H1 (cell line): ENCODE data around the gene ARHGAP23. TPM values are rescaled to one million over a fixed set of nuclear protein-coding genes. Genes with fewer than 3 reads are reported as not detected.
A peak's percentile ranks its signal among the peaks of the same experiment; 100 is the strongest.

Experiments used
- CTCF ChIA-PET: fragments of 300-600 bp; sonication (Branson Sonifier 250); formaldehyde crosslinking; loops from one replicate; lab custom pipeline; 2021; ENCODE audit not compliant: partially characterized antibody; lab: Charles Lee
- POLR2A ChIA-PET: fragments of 300-600 bp; sonication (Branson Sonifier 250); formaldehyde crosslinking; loops from one replicate; lab custom pipeline; 2021; ENCODE audit warnings: inconsistent platforms; ENCODE audit not compliant: partially characterized antibody; lab: Charles Lee
- DNase-seq, 2 experiments: peaks; one replicate each; pipeline versions ENCODE4 v3.0.0 to v3.0.0-alpha.2; 2010 to 2022; ENCODE audit warnings: low spot score in 2 of 2, low read depth in 1 of 2, mixed read lengths in 1 of 2
- FAIRE-seq: peaks from 2 replicates; lab custom pipeline; 2011; peaks lifted over from hg19 to GRCh38; lab: Jason Lieb, UNC
- H2AFZ ChIP-seq: 2 replicates; pipeline ENCODE4 v1.8.1; 2012; ENCODE audit warnings: low read length, inconsistent platforms
- H2AK5ac ChIP-seq: 2 replicates; pipeline ENCODE4 v1.6.1; 2013; ENCODE audit warnings: low read depth, low read length
- H2BK120ac ChIP-seq: replicated peaks from 2 replicates; pipeline ENCODE3; 2013; ENCODE audit warnings: low read depth, low read length, inconsistent platforms
- H2BK12ac ChIP-seq: 2 replicates; pipeline ENCODE4 v1.6.1; 2013; ENCODE audit warnings: low read depth, low read length
- H2BK15ac ChIP-seq: 2 replicates; pipeline ENCODE4 v1.6.1; 2013; ENCODE audit warnings: low read length
- H2BK20ac ChIP-seq: 2 replicates; pipeline ENCODE4 v1.6.1; 2013; ENCODE audit warnings: low read length
- H2BK5ac ChIP-seq: 2 replicates; pipeline ENCODE4 v1.6.1; 2013; ENCODE audit warnings: low read depth, low read length
- H3K14ac ChIP-seq: 2 replicates; pipeline ENCODE4 v1.6.1; 2013; ENCODE audit warnings: inconsistent platforms; ENCODE audit not compliant: insufficient read length
- H3K18ac ChIP-seq: 2 replicates; pipeline ENCODE4 v1.6.1; 2013; ENCODE audit warnings: low read length; ENCODE audit errors: extremely low read depth
- H3K23ac ChIP-seq: 2 replicates; pipeline ENCODE4 v1.6.1; 2013; ENCODE audit warnings: inconsistent platforms; ENCODE audit not compliant: insufficient read length
- H3K23me2 ChIP-seq: 2 replicates; pipeline ENCODE4 v1.6.1; 2013; ENCODE audit warnings: low read depth, low read length
- H3K27ac ChIP-seq: 2 replicates; pipeline ENCODE4 v1.6.1; 2011; ENCODE audit warnings: low read depth, low read length, inconsistent platforms
- H3K27me3 ChIP-seq, 4 experiments: replicated peaks in 1 of 4; 1 replicate in 1 of 4; 2 replicates in 3 of 4; pipeline versions ENCODE4 v1.6.1 to v1.8.1; 2011 to 2013; ENCODE audit warnings: low read length in 3 of 4, mild to moderate bottlenecking in 3 of 4, inconsistent platforms in 2 of 4, mixed read lengths in 2 of 4, moderate library complexity in 1 of 4; ENCODE audit not compliant: control insufficient read depth in 3 of 4, insufficient read depth in 3 of 4; ENCODE audit errors: extremely low read depth in 1 of 4
- H3K36me3 ChIP-seq, 4 experiments: 2 replicates each; pipeline versions ENCODE4 v1.6.1 to v1.8.1; 2011 to 2013; ENCODE audit warnings: mild to moderate bottlenecking in 4 of 4, low read length in 3 of 4, moderate library complexity in 2 of 4, control low read depth in 1 of 4, inconsistent platforms in 1 of 4; ENCODE audit not compliant: insufficient read depth in 4 of 4, control insufficient read depth in 2 of 4
- H3K4ac ChIP-seq: replicated peaks from 2 replicates; pipeline ENCODE3; 2013; ENCODE audit warnings: low read length, low read depth, mixed read lengths, inconsistent platforms; ENCODE audit not compliant: insufficient read length
- H3K4me1 ChIP-seq, 4 experiments: replicated peaks in 1 of 4; 1 replicate in 1 of 4; 2 replicates in 3 of 4; pipeline versions ENCODE4 v1.6.1 to v1.8.1; 2011 to 2013; ENCODE audit warnings: low read length in 3 of 4, inconsistent platforms in 2 of 4, mixed read lengths in 1 of 4; ENCODE audit not compliant: insufficient read depth in 4 of 4, control insufficient read depth in 3 of 4
- H3K4me2 ChIP-seq, 2 experiments: 2 replicates each; pipeline versions ENCODE4 v1.6.1 to v1.8.1; 2011 to 2013; ENCODE audit warnings: low read depth in 2 of 2, low read length in 2 of 2, control low read depth in 1 of 2, inconsistent platforms in 1 of 2, mild to moderate bottlenecking in 1 of 2; ENCODE audit not compliant: insufficient read depth in 1 of 2
- H3K4me3 ChIP-seq, 4 experiments: fragments of 200-600, 300-600 bp in 1 of 4; sonication (generic), shearing (Covaris generic), sonication (Bioruptor Twin) in 1 of 4; 2 replicates each; pipeline versions ENCODE4 v1.5.1 to v1.8.1; 2011 to 2016; ENCODE audit warnings: low read length in 4 of 4, low read depth in 3 of 4, control low read depth in 2 of 4, inconsistent platforms in 2 of 4, mild to moderate bottlenecking in 2 of 4, mixed read lengths in 1 of 4, moderate library complexity in 1 of 4; ENCODE audit not compliant: insufficient read depth in 2 of 4; ENCODE audit errors: extremely low read depth in 1 of 4
- H3K56ac ChIP-seq: replicated peaks from 2 replicates; pipeline ENCODE3; 2013; ENCODE audit warnings: low read depth, mild to moderate bottlenecking, mixed read lengths, low read length, inconsistent platforms; ENCODE audit not compliant: insufficient read length
- H3K79me1 ChIP-seq: 2 replicates; pipeline ENCODE4 v1.6.1; 2013; ENCODE audit warnings: low read depth, low read length, control low read depth
- H3K79me2 ChIP-seq, 2 experiments: 2 replicates each; pipeline versions ENCODE4 v1.6.1 to v1.8.1; 2012 to 2013; ENCODE audit warnings: low read length in 2 of 2, mild to moderate bottlenecking in 2 of 2, inconsistent platforms in 1 of 2; ENCODE audit not compliant: insufficient read depth in 2 of 2, control insufficient read depth in 1 of 2
- H3K9ac ChIP-seq, 4 experiments: replicated peaks in 1 of 4; 1 replicate in 1 of 4; 2 replicates in 3 of 4; pipeline versions ENCODE4 v1.6.1 to v1.8.1; 2011 to 2013; ENCODE audit warnings: low read depth in 3 of 4, low read length in 3 of 4, control low read depth in 2 of 4, mild to moderate bottlenecking in 2 of 4, moderate library complexity in 2 of 4, inconsistent platforms in 1 of 4; ENCODE audit errors: extremely low read depth in 1 of 4
- H3K9me3 ChIP-seq, 2 experiments: 2 replicates each; pipeline versions ENCODE4 v1.6.1 to v1.8.1; 2012 to 2013; ENCODE audit warnings: mild to moderate bottlenecking in 2 of 2, moderate library complexity in 2 of 2, control low read depth in 1 of 2, inconsistent platforms in 1 of 2, low read depth in 1 of 2, low read length in 1 of 2, mixed read lengths in 1 of 2; ENCODE audit not compliant: insufficient read depth in 2 of 2
- H4K20me1 ChIP-seq, 2 experiments: replicated peaks in 1 of 2; 2 replicates each; pipeline versions ENCODE3 to v1.8.1; 2011 to 2013; ENCODE audit warnings: inconsistent platforms in 2 of 2, low read length in 2 of 2, mild to moderate bottlenecking in 1 of 2; ENCODE audit not compliant: insufficient read depth in 2 of 2, control insufficient read depth in 1 of 2
- H4K5ac ChIP-seq: 2 replicates; pipeline ENCODE4 v1.6.1; 2013; ENCODE audit warnings: low read length, low read depth, mixed read lengths, inconsistent platforms; ENCODE audit not compliant: insufficient read length
- H4K8ac ChIP-seq: 2 replicates; pipeline ENCODE4 v1.8.0; 2013; ENCODE audit warnings: mild to moderate bottlenecking, moderate library complexity, low read length, inconsistent platforms; ENCODE audit not compliant: insufficient read depth; ENCODE audit errors: extremely low read depth
- H4K91ac ChIP-seq: replicated peaks from 2 replicates; pipeline ENCODE3; 2013; ENCODE audit warnings: low read length, mixed read lengths, inconsistent platforms; ENCODE audit not compliant: insufficient read length
- EGR1 ChIP-seq: IDR thresholded peaks from 2 replicates; pipeline ENCODE4 v1.6.1; 2011; ENCODE audit warnings: low read depth, low read length, borderline replicate concordance
- FOSL1 ChIP-seq: IDR thresholded peaks from 2 replicates; pipeline ENCODE4 v1.6.1; 2011; ENCODE audit warnings: mild to moderate bottlenecking, low read depth, low read length, moderate library complexity; ENCODE audit not compliant: insufficient read depth
- KDM4A ChIP-seq: IDR thresholded peaks from one replicate; pipeline ENCODE4 v1.7.1; 2012; ENCODE audit warnings: low read depth, mild to moderate bottlenecking, moderate library complexity, low read length, inconsistent platforms; ENCODE audit not compliant: severe bottlenecking
- NRF1 ChIP-seq: IDR thresholded peaks from 2 replicates; pipeline ENCODE4 v1.6.1; 2011; ENCODE audit warnings: mild to moderate bottlenecking, low read depth, low read length, improper control_type of control experiment
- RAD21 ChIP-seq, 2 experiments: IDR thresholded peaks in 1 of 2; conservative IDR thresholded peaks in 1 of 2; 2 replicates each; pipeline ENCODE4 v1.6.1; 2011; ENCODE audit warnings: low read depth in 2 of 2, low read length in 2 of 2, improper control_type of control experiment in 1 of 2, inconsistent platforms in 1 of 2, mild to moderate bottlenecking in 1 of 2, moderate library complexity in 1 of 2
- SAP30 ChIP-seq: fragments of 300-600 bp; sonication (generic); IDR thresholded peaks from 2 replicates; pipeline ENCODE4 v1.7.1; 2012; ENCODE audit warnings: low read length, moderate library complexity, mild to moderate bottlenecking, inconsistent platforms; ENCODE audit not compliant: insufficient read depth, insufficient replicate concordance
- USF2 ChIP-seq: IDR thresholded peaks from 2 replicates; pipeline ENCODE4 v1.6.1; 2011; ENCODE audit warnings: low read length, improper control_type of control experiment
- WGBS, 2 experiments: shearing (Covaris generic) in 1 of 2; methylation state at CpG; one replicate each; pipeline versions ENCODE4 v1.1.6 to v1.1.7; 2013 to 2015; ENCODE audit warnings: low lambda C conversion rate in 2 of 2, mixed read lengths in 2 of 2, inconsistent platforms in 1 of 2, low coverage in 1 of 2, missing lambda C conversion rate in 1 of 2; ENCODE audit not compliant: insufficient replicate concordance in 2 of 2, insufficient coverage in 1 of 2, insufficient read length in 1 of 2; ENCODE audit errors: extremely low coverage in 1 of 2, missing lambda C conversion rate in 1 of 2; 5-methylcytosine and 5-hydroxymethylcytosine counted together
- polyA plus RNA-seq, 7 experiments: library from polyadenylated mRNA; depleted of rRNA in 3 of 7; stranded (reverse) in 5 of 7; unstranded in 2 of 7; fragments of >200 nt in 5 of 7; fragments of 200-250 nt in 2 of 7; gene quantifications; 1 replicate in 5 of 7; 2 replicates in 1 of 7; 4 replicates in 1 of 7; pipeline versions ENCODE4 v1.2.1 to v1.2.3, GENCODE V29; 2011 to 2013; ENCODE audit warnings: missing spikeins in 2 of 7, mixed read lengths in 2 of 7
- total RNA-seq: library from RNA; stranded (reverse); fragmentation: NEBNext Ultra II Directional; extraction: Animal tissue kit (Norgen Biotek cat#: 25700); gene quantifications from 2 replicates; pipeline ENCODE4 v1.2.1, GENCODE V29; 2021

ARHGAP23 gene
- total and polyA plus RNA-seq, 2 of the 8 experiments (the other 6 are each of a cell fraction or from before 2014, with no cell fraction given): 16.3 to 107 TPM

GRCh38 chr17:38557836-38558727 lies 129.8 kb downstream of the ARHGAP23 start:
- Histone ChIP-seq H3K9ac (no peak overlapping the region), H3K36me3 (peaks cover 0 to 7% (median 0%) of the 10 kb centered on the region in 4 experiments; a peak in 1 of 8 replicates), H3K4me1 (peaks cover 4 to 37% (median 27%) of the 10 kb centered on the region in 4 experiments), H3K14ac (no peak overlapping the region), H2BK20ac (no peak overlapping the region), H2BK15ac (peak overlapping the region; percentile 74; the same call in 1 of the 2 replicates), H2BK12ac (peak overlapping the region; percentile 22; the same call in 1 of the 2 replicates), H3K4me3 (peak overlapping the region; percentile 37 to 69 (median 58); a peak in 7 of 8 replicates), H4K20me1 (peaks cover 4 to 20% of the 10 kb centered on the region in 2 experiments), H3K56ac (no peak overlapping the region), H3K23ac (no peak overlapping the region), H2BK120ac (no peak overlapping the region), H2BK5ac (no peak overlapping the region), H3K79me2 (no peaks in the 10 kb centered on the region), H2AK5ac (no peak overlapping the region), H3K27ac (no peak overlapping the region), H3K79me1 (no peaks in the 10 kb centered on the region), H3K4ac (no peak overlapping the region), H3K27me3 (peaks cover 34 to 52% (median 48%) of the 10 kb centered on the region in 4 experiments), H3K18ac (peak overlapping the region; percentile 60), H3K9me3 (no peaks in the 10 kb centered on the region), H3K4me2 (peak overlapping the region; percentile 88 to 99), H4K91ac (no peak overlapping the region), H4K8ac (no peak overlapping the region), H2AFZ (no peak overlapping the region), H3K23me2 (peaks cover 11% of the 10 kb centered on the region), H4K5ac (no peak overlapping the region)
- no peak for FAIRE-seq
- POLR2A ChIA-PET: interaction anchor here (0.6 to 2.2 kb wide), 13 partner anchors 8 to 114 kb away, joined by 3 to 11 read pairs (median 4); partner anchors contain the start of gene SRCIN1
- DNase-seq: peak; percentile 93 to 97
- CTCF ChIA-PET: interaction anchor here (0.7 to 38.1 kb wide), 31 partner anchors 9 to 208 kb away, joined by 3 to 914 read pairs (median 5); partner anchors contain the start of gene SRCIN1
- WGBS, 2 experiments: 7% methylated on average over 39 of the region's 52 CpGs; no CpG with 5 or more reads in 1 of the 2 experiments
- TF ChIP-seq SAP30: no peak
- TF ChIP-seq KDM4A: peak; percentile 53
- TF ChIP-seq NRF1: peak; percentile 94
- no peak for TF ChIP-seq USF2
- peak; percentile 75 to 85 for TF ChIP-seq RAD21 (IDR thresholded peaks at IDR 0.05 in 1 of 2, conservative IDR thresholded peaks at IDR 0.05 in 1 of 2; ENCODE audit: low read depth in 2 of 2, low read length in 2 of 2)
- TF ChIP-seq FOSL1: no peak
- no peak for TF ChIP-seq EGR1
